SW480 (cell line): ENCODE data around the gene HELZ2.
A peak's percentile ranks its signal among the peaks of the same experiment; 100 is the strongest.

ENCODE experiments used
- DNase-seq: peaks from one replicate; pipeline ENCODE4 v3.0.0-alpha.2; 2016; ENCODE audit warnings: low spot score

HELZ2 gene

DNA sequence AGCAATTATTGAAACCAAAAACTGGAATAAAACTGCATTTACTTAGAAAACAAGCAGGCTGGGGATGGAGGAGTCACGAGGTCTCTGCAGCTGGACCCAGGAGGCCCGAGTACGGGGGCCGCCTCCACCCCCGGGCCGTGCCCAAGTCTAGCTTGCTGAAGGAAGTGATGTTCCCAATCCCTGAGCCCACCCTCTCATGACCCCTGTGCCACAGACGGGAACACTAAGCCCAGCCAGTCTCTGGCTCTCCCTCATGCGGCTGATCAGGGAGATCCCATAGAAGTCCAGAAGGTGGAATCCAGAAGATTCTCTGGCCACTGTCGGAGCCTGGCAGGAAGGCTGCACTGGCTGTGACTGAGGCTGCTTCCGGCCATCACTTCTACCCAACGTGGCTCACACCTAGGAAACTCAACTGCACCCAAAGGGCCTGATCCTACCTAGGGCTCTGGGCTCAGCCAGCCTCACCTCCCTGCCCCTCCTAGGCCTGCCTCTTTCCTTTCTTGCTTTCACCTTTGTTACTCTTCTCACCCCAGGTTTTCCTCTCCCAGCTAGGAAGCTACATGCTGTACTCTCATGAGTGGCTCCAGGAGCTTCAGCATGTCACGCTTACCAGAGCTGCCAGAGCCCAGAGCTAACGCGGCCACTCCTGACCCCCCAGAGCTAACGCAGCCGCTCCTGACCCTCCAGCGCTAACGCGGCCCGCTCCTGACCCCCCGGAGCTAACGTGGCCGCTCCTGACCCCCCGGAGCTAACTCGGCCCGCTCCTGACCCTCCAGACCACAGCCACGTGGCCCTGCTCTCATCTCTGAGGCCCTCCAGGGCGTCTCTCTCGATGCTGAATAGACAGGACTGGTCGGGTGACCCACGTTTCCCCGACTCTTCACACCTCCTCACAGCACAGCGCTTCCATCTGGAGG is 24.7 kb upstream of the HELZ2 start:
- DNase-seq, result no peak

DNA sequence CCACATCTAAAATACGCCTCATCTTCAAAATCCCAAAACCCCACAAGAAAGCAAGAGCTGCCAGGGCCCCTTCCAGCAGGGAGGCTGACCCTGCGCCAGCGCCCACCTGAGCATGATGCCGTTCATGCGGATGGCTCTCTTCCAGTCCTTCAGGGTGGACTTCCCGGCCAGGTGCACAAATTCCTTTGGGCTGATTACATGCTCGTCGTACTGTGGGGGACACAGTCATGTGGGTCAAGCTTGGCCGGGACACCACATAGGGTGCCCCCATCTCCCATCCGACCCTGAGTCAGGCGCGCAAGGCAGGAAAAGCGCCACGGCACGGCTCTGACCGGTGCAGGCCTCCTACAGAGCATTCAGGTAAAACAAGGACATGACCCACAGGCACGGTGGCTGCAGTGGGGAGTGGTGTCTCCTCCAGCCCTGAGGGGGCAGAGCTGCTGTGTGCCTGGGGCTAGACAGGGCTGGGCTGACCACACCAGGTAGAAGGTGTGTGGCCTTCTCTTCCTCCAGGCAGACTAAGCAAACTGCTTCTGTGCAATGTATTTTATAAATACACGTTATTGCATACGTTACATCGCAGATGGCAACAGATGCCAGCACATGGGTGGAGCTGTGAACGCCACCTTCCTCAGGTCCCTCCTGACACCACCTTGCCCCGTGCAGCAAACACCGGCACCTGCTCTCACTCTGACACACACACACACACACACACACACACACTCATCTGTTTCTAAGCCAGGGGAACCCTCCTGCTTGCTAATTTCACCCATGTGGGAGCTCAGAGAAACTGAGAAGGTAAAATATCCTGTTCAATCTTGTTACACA is 23.8 kb upstream of the HELZ2 start:
- DNase-seq, result no peak

DNA sequence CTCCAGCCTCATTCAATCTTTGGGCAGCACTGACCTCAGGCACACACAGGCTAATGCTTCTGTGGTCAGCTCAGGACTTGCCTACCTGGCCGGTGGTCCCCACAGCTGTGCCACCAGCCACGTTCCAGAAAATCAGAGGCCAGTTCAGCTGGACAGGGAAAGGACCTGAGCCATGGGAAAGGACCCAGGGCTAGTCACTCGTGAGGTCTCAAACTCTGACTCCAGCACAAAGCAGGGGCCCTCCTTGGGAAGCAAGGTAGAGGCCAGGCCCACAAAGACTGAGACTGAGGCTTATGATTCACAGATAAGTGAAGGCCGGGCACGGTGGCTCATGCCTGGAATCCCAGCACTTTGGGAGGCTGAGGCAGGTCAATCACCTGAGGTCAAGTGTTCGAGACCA is 22.4 kb upstream of the HELZ2 start:
- no peak for DNase-seq

DNA sequence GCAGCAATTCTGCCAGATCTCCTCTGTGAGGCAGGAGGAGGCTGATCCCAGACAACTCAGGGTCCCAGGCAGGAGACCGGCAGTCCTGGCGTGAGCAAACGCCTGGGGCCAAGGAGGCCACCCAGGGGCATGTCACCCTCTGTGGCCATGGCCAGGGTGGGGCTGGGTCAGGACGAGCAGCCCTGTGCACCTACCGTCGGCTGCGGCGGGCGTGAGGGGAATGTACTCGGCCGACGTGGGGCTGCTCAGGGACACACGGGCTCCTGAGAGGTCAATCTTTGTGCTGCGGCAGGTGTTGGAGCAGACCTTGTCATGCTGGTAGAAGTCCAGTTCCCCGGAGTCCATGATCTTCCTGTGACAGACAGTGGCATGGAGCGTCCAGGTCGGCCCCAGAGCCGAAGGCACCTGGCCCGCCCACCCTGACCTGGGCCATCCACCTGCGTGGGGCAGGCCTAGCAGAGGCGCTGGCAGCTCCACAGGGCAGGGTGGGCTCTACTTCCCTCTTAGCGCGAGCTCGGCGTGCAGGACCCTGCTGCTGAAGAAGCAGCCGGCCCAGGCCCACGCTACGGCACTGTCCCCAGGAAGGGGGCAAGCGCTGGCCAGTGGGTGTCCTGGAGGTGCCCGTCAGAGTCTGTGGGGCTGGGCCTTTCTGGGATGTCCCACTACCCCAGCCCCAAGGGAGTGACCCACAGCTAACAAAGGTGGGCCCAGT is 21.5 kb upstream of the HELZ2 start:
- DNase-seq, result no peak

DNA sequence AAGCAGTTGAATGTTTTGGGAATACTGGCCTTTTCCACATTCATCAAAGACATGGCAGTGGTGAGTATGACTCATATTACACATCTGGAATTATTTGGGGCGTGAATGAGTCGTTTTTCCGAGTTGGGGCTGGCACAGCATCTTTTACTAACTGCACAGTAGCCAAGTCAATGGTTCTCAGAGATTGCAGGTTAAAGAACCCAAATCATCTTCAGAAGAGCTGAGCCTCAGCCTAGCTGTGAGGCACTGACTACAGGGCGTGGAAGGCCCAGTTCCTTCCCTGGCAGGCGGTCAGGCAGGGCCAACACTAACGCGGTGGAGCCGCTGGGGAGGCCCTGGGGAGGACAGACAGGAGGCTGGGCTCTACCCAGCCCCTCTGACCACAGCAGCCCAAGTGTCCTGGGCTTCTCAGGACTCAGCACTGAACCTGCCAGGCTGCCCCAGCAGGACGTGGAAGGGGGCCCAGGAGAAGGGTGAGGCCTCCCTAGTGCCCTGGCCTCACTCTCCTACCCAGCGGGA is 20.1 kb upstream of the HELZ2 start:
- no peak for DNase-seq

DNA sequence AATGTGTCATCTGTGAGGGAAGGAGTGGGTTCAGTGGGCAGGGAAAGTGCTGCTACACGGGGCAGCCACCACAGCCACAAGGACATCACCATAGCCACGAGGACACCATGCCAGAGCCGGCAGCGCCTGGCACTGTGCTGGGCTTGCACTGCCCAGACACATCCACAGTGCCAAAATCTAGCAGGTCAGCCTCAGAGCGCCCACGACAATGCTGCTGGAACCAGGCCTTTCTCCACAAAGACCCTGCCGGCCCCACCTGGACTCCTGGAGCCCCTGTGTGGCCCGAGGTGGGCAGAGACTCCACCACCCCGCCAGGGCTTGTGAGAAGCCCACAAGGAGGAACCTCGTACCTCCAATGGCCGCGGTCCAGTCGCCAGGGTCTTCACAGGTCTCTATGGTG is 18.6 kb upstream of the HELZ2 start:
- DNase-seq, result no peak

DNA sequence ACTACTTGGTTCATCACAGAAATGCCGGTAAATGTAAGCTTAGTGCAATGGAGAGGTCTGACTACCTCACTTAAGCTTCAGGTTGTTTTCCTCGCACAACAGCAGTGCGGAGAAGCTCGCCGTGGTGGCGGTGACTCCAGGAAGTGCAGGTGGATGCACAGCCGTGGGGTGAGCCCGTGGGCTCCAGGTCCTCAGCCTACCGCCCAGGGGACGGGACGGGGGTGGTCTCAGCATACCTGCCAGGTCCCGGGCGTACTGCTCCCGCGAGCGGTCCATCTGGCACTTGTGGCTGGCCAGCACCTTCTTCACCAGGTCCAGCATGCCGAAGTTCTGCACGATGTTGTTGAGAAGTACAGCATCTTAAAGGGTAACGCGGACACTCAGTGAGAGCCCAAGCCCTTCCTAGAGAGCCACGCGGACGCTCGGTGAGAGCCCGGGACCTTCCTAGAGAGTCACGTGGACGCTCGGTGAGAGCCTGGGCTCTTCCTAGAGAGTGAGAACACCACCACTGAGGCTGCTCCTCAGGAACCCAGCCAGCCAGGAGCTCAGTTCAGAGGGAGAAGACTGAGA is 17.8 kb upstream of the HELZ2 start:
- DNase-seq, result no peak

DNA sequence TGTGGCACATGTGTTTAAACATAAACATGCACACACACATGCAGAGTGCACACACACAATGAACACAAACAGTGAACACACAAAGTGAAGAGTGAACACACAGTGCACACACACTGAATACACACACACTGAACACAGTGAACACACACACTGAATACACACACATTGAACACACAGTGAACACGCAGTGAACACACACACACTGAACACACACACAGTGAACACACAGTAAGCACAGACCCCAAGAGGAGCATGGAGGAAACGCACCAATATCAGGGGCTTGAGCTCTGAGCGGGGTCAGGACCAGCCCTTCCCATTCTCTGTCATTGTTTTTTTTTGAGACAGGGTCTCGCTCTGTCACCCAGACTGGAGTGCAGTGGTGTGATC is 17.1 kb upstream of the HELZ2 start:
- DNase-seq, result no peak

DNA sequence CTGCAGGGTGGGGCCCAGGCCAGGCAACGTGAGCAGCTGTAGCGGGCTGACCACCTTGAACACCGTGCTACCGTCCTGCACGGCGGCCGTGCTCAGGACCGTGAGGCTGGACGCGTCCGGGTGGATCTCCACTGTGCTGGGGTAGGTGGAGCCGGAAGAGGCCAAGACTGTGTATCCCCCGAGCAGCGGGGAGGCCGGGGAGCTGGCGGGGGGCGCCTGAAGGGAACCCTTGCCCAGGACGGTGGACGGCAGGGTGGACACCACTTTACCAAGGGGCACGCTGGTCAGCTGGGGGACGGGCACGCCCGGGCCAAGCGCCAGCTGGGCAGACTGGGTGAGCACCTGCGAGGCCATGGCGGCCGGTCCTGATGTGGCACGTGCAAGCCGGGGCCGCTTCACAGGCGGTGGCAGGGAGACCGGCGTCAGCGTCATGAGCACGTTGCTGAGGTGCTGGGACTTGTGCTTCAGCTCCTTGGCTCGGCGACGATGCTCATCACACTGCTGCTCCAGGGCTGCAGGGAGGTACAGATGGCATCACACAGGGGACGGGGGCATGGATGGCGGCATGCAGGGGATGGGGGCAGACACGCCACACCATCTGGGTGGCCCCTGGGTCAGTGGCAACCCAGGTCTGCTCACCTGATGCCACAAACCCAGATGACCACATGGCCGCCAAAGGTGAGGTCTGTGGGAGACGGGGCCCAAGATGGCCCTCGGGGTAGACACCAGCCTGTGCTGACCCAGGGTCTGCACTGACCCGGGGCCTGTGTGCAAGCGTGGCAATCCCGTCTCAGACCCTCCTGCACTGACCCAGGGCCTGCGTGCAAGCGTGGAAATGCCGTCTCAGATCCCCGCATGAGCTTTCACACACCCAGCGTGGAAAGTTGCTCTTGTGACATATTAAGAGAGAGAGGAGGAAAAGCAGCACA is 16.4 kb upstream of the HELZ2 start:
- no peak for DNase-seq

DNA sequence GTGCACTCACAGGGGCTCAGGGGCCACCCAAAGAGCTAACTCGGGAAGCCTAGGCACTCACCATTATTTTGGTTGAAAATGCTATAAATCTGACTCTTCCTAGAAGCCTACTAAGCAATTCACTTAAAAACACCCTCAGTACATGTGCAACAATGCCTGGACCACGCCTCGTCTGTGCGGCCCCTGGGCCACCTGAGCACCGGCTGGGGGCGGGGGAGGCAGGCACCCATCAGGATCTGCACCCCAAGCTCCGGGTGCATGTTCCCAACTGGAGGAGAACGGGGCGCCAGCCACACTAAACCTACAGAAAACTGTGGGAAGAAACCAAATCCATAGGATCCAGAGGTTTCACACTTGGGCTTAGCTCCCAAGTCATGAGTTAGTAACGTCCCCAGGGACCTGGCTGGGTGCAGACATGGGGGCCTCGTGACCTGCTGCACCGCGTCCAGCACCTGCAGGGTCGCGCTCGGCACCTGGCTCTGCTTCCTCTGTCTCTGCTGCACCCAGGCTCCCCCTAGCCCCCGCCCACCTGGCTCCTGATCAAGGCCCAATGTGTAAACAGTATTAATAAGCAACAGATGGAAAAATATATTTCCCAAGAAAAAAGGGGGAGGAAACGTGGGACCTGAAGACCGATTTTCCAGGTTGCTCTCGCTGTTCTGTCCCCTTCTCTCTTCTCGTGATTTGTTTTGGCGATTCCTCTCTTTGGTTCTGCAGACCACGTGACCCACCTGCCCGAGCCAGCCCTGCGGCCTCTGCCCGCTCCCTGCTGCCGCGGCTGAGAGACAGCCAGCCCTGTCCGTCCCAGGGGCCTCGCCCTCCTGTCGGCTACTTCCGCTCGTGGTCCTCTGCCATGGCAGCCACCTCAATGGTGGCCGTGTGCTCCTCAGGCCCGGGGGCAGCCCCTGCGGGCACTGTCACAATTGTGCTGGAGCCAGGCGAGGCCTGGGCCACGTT is 15.5 kb upstream of the HELZ2 start:
- DNase-seq, result no peak

DNA sequence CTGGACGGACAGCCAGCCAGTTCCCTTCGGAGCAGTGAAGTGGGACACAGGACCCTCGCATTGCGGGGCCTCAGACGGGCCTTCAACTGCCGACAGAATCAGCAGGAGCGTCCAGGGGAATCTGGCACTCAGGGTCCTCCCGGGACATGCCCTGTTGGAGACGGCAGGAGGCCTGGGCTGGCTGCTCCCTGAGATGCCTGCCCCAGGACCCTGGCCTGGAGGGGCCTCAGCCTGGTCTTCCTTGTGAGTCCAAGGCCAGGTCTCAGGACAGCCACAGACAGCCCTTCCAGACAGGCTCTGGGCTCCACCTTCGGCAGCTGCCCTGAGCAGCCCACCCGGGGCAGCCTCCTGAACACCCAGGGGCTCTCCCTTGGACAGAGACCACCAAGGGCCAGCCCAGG is 14.6 kb upstream of the HELZ2 start:
- DNase-seq, result no peak

DNA sequence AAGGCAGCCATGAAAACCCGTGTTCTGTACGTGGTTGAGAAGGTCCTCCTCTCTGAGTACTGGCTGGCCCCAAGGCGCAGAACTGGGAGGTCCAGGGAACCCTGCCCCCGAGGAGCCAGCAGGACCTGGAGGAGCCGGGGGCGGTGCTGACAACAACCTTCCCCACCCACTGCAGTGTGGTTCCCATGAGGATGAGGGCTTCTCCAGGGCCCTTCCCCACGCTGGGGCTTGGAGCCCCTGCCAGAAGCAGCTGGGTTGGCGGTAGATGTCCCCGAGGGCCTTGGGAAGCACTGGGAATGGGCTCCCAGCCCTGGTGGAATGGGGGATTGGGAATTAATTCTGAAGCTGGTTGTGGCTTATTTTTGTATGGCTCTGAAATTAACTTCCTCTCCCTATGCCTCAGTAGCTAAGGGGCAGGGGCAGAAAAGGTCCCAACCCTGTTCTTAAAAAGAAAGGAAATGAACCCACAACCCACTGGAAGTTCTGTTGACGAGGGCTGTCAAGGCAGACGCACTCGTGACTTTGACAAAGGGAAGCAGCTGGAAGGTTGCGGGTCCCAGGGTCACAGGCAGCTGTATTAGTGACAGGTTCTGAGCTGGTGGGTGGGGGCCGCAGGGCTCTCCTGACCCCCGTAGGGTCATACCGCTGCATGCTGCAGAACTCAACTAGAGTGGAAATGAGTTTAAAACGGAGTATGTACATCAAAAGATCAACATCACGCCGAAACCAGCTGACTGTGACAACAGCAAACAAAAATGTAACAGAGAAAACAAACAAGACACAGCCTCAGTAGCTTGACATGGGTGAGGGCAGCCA is 13.9 kb upstream of the HELZ2 start:
- no peak for DNase-seq

DNA sequence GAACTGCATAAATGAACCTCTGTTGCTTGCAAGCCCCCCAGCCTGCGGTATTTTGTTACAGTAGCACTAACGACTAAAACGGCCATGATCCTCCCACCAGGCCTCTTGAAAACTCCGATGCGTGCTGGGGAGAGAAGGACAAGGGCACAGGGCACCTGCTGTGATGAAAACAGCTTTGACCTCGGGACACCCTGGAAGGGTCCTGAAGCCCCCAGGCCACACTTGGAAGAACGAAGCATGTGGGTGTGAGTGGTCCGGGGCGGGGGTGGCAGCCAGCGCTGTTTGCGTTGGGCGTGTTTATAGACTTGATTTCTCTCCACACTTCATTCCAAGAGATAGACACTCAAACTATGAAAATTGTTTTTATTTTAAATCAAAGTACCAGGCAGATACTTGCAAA is 13.2 kb upstream of the HELZ2 start:
- DNase-seq, result no peak

DNA sequence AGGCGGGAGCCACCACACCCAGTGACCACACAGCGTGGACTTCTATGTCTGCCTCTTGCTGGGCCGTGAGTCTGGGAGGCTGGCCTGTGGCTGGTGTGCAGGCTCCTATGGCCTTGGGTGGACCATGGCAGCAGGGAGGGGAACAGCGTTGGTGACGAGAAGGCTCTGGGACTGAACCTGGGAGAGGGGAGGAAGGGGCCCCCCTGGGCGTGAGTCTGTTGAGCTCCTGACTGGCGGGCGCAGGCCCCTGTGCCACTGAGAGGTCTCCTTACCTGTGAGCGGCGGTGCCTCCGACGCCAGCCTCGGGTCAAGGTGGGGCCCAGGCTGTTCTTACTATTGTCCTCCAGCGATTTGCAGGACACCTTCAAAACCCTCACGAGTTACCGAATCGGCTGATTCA is 12.8 kb upstream of the HELZ2 start:
- DNase-seq, result no peak

DNA sequence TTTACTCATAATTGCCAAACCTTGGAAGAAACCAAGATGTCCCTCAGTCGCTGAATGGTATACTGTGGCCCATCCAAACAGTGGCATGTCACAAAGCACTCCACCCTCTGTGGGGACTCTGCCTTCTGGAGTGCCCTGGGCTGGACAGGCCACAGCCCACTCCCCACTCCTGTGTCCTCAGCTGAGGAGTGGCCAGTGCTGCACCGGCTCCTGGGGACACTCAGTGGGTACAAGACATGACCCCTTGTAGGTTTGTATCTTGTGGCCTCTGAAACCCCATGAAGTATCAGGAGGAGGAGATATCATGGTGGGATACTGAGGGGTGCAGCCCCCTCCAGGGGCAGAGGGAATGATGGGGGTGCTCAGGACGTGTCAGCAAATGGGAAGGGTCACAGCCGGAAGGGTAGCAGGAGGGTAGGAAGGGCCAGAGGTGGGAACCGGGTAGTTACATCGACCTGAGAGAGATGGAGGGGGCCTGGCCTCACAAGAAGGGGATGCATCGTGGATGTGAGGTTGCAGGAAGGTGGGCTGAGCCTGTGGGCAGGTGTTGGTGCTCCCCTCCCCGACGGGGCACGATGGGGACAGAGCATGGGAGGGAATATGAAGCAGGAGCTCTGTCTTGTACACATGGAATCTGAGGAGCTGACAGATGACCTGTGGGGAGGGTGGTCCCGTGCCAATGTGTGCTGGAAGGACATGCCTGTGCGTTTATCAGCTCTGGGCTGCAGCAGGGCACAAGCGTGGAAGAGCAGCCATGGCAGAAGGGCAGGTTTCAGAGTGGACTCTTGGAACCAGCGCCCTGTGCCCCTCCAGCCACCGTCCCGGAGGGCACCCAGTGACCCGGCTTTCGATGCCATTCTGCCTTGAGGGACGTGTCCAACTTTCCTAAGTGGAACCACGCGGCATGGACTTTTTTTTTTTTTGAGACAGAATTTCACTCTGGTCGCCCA is 11.9 kb upstream of the HELZ2 start:
- no peak for DNase-seq

DNA sequence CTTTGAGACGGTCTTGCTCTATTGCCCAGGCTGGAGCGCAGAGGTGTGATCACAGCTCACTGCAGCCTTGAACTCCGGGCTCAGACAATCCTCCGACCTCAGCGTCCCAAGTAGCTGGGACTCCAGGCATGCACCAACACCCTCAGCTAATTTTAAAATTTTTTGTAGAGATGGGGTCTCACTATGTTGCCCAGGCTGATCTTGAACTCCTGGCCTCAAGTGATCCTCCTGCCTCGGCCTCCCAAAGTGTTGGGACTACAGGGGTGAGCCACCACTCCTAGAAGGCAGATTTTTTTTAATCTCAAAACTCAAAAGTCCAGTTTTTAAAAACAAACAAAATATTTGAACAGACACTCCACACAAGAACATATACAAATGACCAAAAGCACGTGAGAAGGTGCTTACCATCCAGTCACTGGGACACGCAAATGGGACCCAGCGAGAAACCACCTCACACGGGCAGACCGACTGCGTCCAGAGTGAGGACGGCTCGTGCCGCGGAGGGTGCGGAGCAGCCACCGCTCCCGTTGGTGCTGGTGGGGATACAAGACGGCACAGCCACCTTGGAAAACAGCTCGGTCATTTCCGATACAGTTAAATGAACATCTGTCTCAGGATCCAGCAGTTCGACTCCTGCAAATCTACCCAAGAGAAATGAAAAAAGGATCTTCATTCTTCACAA is 8.5 kb upstream of the HELZ2 start:
- DNase-seq, result no peak

DNA sequence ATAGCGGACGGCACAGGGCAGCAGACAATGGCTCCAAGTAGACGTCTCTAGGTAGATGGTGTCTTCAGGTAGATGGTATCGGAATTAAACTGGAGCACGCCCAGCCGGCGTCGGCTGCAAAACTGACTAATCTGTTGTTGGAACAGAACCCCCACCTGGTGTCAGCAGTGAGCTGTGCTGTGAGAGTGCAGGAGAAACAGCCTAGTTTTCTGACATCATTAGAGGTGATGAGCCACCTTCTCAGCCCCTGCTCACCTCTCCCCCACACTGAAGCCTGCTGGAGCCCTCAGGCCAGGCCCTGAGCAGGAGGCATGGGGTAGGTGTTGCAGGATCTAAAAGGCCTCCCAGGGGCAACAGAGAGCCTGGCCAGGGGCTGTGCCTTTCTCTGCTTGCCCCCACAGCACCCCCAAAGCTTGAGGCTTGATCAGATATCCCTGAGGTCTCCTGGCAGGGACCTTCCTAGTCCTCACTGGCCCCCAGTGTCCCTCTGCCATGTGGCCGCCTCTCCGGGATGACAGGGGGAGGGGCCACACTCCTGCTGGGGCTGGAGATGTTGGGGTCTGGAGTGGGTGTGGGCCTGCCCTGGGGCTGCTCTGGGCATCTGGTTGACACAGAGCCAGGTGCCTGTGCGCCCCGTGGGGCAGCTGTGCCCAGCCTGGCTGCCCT is 6.9 kb upstream of the HELZ2 start:
- DNase-seq, result peak; percentile 80
